HG02970 (cell line): ENCODE results near the gene C7orf57.

ENCODE experiments used
- ATAC-seq: cut with Tn5 transposase; IDR thresholded peaks from one replicate; pipeline ENCODE4 v1.9.1; 2021; ENCODE audit warnings: mild to moderate bottlenecking, moderate library complexity, moderate number of reproducible peaks; ENCODE audit not compliant: unreplicated experiment, low FRiP score

C7orf57 gene

GRCh38 chr7:48106906-48107659 is 71.7 kb downstream of the C7orf57 start:
- ATAC-seq: no peak

- no peak for ATAC-seq
Observed at GRCh38 chr7:48107926-48108472, 72.7 kb downstream of the C7orf57 start.

- no peak for ATAC-seq
Observed at GRCh38 chr7:48108959-48109847, 73.9 kb downstream of the C7orf57 start.

- no peak for ATAC-seq
Observed at GRCh38 chr7:48109848-48110663, 74.7 kb downstream of the C7orf57 start.

- ATAC-seq: no peak
Observed at GRCh38 chr7:48110868-48111267, 75.5 kb downstream of the C7orf57 start.
